Measurements from ENCODE around the gene FBLN1.

Gene FBLN1

DNA sequence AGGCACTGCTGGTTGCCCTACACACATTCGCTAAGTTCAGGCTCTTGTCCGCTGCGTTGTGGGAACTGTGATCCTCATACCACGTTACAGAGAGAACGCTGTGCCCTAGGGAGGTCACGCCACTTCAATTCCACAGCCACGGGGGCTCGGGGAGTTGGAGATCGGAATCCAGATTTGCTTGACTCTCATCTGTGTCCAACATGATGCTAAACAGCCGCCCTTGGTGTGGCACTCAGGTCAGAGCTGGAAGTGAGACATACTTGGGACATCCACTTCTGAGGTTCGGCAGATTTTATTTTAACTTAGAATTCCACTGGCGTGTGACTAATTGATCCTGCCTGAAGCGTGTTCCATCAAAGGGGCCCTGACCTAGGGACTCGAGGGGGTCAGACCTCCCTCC is 47.5 kb upstream of the FBLN1 start:
- H3K9me2 ChIP-seq (replicated peaks; ENCODE audit: insufficient read depth, low read length), result no peaks in the 10 kb centered on the region
- no peaks in the 10 kb centered on the region for H3K79me2 ChIP-seq (ENCODE audit: insufficient read depth, low read length)
- no peaks in the 10 kb centered on the region for H3K9me3 ChIP-seq (ENCODE audit: insufficient read depth, low read length)
- H3K4me2 ChIP-seq (ENCODE audit: low read depth, low read length, poor library complexity, severe bottlenecking), result no peak overlapping the region
- H3F3A ChIP-seq (ENCODE audit: insufficient read depth), result no peaks in the 10 kb centered on the region
- no peaks in the 10 kb centered on the region for H3K27me3 ChIP-seq (ENCODE audit: low read length)
- no peak overlapping the region for H3K27ac ChIP-seq (ENCODE audit: low read depth, low read length)
- no peak overlapping the region for H3K9ac ChIP-seq (ENCODE audit: low read length)
- H2AFZ ChIP-seq (ENCODE audit: low read depth, low read length, severe bottlenecking), result no peak overlapping the region
- H3K36me3 ChIP-seq (ENCODE audit: low read length), result no peaks in the 10 kb centered on the region
- no peaks in the 10 kb centered on the region for H4K20me1 ChIP-seq (ENCODE audit: low read depth, low read length)
- TF ChIP-seq EZH2phosphoT487 (conservative IDR thresholded peaks at IDR 0.05; ENCODE audit: low read length), result no peak
- TF ChIP-seq, protein P1, sequence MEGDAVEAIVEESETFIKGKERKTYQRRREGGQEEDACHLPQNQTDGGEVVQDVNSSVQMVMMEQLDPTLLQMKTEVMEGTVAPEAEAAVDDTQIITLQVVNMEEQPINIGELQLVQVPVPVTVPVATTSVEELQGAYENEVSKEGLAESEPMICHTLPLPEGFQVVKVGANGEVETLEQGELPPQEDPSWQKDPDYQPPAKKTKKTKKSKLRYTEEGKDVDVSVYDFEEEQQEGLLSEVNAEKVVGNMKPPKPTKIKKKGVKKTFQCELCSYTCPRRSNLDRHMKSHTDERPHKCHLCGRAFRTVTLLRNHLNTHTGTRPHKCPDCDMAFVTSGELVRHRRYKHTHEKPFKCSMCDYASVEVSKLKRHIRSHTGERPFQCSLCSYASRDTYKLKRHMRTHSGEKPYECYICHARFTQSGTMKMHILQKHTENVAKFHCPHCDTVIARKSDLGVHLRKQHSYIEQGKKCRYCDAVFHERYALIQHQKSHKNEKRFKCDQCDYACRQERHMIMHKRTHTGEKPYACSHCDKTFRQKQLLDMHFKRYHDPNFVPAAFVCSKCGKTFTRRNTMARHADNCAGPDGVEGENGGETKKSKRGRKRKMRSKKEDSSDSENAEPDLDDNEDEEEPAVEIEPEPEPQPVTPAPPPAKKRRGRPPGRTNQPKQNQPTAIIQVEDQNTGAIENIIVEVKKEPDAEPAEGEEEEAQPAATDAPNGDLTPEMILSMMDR (IDR thresholded peaks at IDR 0.05; ENCODE audit: insufficient read depth, low read length, poor library complexity, severe bottlenecking), result no peak
- H3K4me3 ChIP-seq (ENCODE audit: insufficient read depth, low read length, poor library complexity, severe bottlenecking), result no peak overlapping the region

DNA sequence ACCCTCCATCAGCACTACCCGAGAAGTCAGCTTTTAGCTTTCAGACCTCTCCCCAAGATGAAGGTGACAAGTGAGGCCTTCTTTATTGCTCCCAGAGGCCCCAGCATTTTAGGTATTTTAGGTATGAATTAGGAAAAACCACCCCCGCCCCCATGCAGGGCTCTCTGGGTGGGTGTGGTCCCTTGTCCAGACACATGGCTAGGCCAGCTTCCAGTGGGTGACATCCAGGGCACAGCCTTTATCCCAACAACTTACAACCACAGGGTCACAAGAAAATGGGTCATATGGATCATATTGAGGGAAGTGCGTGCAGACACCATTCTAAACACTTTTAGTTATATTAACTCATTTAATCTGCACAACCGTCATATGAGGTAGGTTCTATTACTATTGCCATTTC is 47.1 kb upstream of the FBLN1 start:
- no peak for TF ChIP-seq EZH2phosphoT487 (conservative IDR thresholded peaks at IDR 0.05; ENCODE audit: low read length)
- TF ChIP-seq, protein P1 (IDR thresholded peaks at IDR 0.05; ENCODE audit: insufficient read depth, low read length, poor library complexity, severe bottlenecking), result no peak
- Histone ChIP-seq H3K79me2 (ENCODE audit: insufficient read depth, low read length) (no peaks in the 10 kb centered on the region), H3K9me3 (ENCODE audit: insufficient read depth, low read length) (no peaks in the 10 kb centered on the region), H3K27me3 (ENCODE audit: low read length) (no peaks in the 10 kb centered on the region), H2AFZ (ENCODE audit: low read depth, low read length, severe bottlenecking) (no peak overlapping the region), H4K20me1 (ENCODE audit: low read depth, low read length) (no peaks in the 10 kb centered on the region), H3F3A (ENCODE audit: insufficient read depth) (no peaks in the 10 kb centered on the region), H3K36me3 (ENCODE audit: low read length) (no peaks in the 10 kb centered on the region), H3K9me2 (replicated peaks; ENCODE audit: insufficient read depth, low read length) (no peaks in the 10 kb centered on the region), H3K27ac (ENCODE audit: low read depth, low read length) (no peak overlapping the region), H3K9ac (ENCODE audit: low read length) (no peak overlapping the region), H3K4me2 (ENCODE audit: low read depth, low read length, poor library complexity, severe bottlenecking) (no peak overlapping the region), H3K4me3 (ENCODE audit: insufficient read depth, low read length, poor library complexity, severe bottlenecking) (no peak overlapping the region)

DNA sequence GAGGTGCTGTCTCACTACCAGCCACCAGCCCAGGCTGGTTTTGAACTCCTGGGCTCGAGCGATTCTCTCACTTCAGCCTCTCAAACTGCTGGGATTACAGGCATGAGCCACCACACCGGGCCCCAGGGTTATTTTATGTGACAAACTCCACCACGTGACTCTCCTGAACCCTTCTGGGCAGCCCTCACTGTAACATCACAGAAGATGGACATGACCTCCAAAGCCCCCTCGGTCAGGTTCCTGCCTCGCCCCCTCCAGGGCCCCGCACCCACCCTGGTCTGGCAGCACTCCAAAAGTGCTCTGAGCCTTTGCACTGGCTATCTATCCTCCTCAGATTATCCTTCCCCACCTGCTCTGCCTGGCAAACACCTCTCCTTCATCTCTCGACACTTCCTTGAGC is 45.9 kb upstream of the FBLN1 start:
- Histone ChIP-seq H3K4me3 (ENCODE audit: insufficient read depth, low read length, poor library complexity, severe bottlenecking) (no peak overlapping the region), H3K36me3 (ENCODE audit: low read length) (no peaks in the 10 kb centered on the region), H3K4me2 (ENCODE audit: low read depth, low read length, poor library complexity, severe bottlenecking) (no peak overlapping the region), H3F3A (ENCODE audit: insufficient read depth) (no peaks in the 10 kb centered on the region), H3K9me2 (replicated peaks; ENCODE audit: insufficient read depth, low read length) (no peaks in the 10 kb centered on the region), H4K20me1 (ENCODE audit: low read depth, low read length) (no peaks in the 10 kb centered on the region), H3K9ac (ENCODE audit: low read length) (no peak overlapping the region), H3K27ac (ENCODE audit: low read depth, low read length) (no peak overlapping the region), H2AFZ (ENCODE audit: low read depth, low read length, severe bottlenecking) (no peak overlapping the region), H3K79me2 (ENCODE audit: insufficient read depth, low read length) (no peaks in the 10 kb centered on the region), H3K9me3 (ENCODE audit: insufficient read depth, low read length) (no peaks in the 10 kb centered on the region), H3K27me3 (ENCODE audit: low read length) (no peaks in the 10 kb centered on the region)
- no peak for TF ChIP-seq EZH2phosphoT487 (conservative IDR thresholded peaks at IDR 0.05; ENCODE audit: low read length)
- TF ChIP-seq, protein P1 (IDR thresholded peaks at IDR 0.05; ENCODE audit: insufficient read depth, low read length, poor library complexity, severe bottlenecking), result no peak
